ENCODE data around the gene ADCYAP1R1.

The ADCYAP1R1 gene

DNA sequence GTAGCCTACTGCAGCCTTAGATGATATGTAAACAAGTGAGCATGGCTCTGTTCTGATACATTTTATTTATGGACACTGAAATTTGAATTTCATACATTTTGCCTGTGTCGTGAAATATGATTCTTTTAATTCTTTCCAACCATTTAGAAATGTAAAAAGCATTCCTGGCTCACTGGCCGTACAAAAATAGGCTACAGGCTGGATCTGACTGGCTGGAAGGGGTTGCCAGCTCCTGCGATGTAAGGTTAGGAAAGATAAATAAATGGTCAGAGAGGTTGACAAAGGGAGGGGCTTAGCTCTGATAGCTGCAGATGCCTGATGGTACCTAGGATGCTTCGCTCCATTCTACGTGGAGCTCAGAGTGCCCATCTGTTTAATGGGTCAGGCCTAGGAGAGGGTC lies 3.4 kb downstream of the ADCYAP1R1 start:
- H3K4me3 ChIP-seq (ENCODE audit: control insufficient read depth, low read depth, low read length) = no peak overlapping the region
- no peak for DNase-seq (ENCODE audit: low read depth)
- TF ChIP-seq, protein P1, sequence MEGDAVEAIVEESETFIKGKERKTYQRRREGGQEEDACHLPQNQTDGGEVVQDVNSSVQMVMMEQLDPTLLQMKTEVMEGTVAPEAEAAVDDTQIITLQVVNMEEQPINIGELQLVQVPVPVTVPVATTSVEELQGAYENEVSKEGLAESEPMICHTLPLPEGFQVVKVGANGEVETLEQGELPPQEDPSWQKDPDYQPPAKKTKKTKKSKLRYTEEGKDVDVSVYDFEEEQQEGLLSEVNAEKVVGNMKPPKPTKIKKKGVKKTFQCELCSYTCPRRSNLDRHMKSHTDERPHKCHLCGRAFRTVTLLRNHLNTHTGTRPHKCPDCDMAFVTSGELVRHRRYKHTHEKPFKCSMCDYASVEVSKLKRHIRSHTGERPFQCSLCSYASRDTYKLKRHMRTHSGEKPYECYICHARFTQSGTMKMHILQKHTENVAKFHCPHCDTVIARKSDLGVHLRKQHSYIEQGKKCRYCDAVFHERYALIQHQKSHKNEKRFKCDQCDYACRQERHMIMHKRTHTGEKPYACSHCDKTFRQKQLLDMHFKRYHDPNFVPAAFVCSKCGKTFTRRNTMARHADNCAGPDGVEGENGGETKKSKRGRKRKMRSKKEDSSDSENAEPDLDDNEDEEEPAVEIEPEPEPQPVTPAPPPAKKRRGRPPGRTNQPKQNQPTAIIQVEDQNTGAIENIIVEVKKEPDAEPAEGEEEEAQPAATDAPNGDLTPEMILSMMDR (IDR thresholded peaks at IDR 0.05; ENCODE audit: control insufficient read depth, insufficient read depth, low read depth, low read length, missing control alignments) = no peak

DNA sequence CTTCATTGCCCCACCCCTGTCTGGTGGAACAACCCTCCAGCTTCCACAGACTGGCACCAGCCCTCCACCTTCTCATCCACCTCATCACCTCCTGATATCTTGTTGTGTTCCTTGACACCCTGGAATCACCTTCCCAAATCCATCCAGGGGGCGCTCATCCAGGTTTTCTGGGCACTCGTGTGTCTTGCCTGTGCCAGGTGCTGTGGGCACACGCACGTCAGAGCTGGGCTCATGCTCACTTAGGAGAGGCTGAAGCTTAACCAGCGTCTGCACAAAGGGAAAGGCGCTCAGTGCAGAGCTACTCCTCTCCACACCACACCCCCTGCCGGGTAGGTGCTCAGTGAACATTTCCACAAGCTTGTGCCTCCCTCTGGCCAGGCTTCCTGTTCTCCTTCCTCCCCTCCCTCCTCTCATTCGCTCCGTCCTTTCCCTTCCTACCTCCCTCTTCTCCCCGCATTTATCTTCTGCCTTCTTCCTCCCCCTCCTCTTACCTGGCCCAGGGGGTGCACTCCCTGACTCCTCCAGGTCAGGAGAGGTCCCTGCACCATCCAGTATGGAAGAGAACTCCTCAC lies 4.8 kb downstream of the ADCYAP1R1 start:
- no peak overlapping the region for H3K4me3 ChIP-seq (ENCODE audit: control insufficient read depth, low read depth, low read length)
- DNase-seq (ENCODE audit: low read depth) = no peak
- TF ChIP-seq, protein P1 (IDR thresholded peaks at IDR 0.05; ENCODE audit: control insufficient read depth, insufficient read depth, low read depth, low read length, missing control alignments) = no peak

DNA sequence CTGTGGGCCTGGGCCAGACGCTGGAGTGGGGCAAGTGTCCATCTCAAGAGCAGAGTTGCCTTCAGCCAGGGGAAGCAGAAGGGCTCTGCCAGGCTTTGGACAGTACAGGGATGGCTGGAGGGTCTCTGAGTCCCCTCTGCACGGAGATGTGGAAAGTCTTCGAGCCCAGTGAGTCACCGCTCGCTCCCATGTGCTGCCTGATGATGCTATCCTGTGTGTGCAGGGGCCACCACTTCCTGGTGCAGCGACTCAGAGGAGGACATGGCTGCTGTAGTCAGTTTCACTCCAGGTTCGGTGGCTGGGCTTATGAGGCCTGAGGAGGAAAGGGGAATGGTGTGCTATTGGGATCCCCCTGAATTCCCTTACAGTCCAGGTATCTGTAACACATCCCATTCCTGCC lies 6.0 kb downstream of the ADCYAP1R1 start:
- TF ChIP-seq, protein P1 (IDR thresholded peaks at IDR 0.05; ENCODE audit: control insufficient read depth, insufficient read depth, low read depth, low read length, missing control alignments) = no peak
- no peak for DNase-seq (ENCODE audit: low read depth)
- H3K4me3 ChIP-seq (ENCODE audit: control insufficient read depth, low read depth, low read length) = no peak overlapping the region

DNA sequence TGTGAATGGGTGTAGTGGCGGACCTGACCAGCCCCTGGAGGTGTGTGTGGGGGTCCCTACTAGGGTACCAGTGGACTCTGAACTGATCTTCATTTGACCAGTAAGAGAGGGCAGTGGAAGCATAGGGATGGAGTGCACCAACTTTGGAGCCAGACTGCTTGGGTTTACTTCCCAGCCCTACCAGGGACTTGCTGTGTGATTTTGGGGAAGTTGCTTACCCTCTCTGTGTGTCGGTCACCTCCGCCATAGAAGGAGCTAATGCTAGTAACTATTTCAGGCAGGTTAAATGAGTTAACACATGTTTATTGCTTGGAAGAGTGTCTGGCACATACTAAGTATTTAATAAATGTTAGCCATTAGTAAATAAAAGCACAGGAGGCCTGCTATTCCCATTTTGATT lies 6.6 kb downstream of the ADCYAP1R1 start:
- no peak for DNase-seq (ENCODE audit: low read depth)
- H3K4me3 ChIP-seq (ENCODE audit: control insufficient read depth, low read depth, low read length) = no peak overlapping the region
- TF ChIP-seq, protein P1 (IDR thresholded peaks at IDR 0.05; ENCODE audit: control insufficient read depth, insufficient read depth, low read depth, low read length, missing control alignments) = no peak

DNA sequence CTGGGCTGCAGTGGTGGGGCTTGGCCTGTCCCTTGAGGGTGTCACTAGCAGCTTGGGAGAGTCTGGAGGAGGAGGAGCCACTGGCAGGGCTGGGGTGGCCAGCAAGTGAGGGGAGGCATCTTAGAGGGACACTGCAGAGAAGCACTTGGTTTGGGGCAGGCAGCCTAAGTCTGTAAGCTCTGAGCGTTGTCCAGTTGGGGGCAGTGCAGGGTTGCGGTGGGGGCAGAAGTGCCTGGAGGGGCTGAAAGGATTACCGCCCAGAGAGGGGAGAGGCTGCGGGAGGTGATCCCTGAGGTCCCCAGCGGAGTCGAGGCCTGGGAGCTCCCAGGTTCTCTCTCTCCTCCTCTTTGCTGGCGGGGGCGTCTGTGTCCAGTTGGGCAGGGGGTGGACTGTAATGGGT lies 7.4 kb downstream of the ADCYAP1R1 start:
- TF ChIP-seq, protein P1 (IDR thresholded peaks at IDR 0.05; ENCODE audit: control insufficient read depth, insufficient read depth, low read depth, low read length, missing control alignments) = no peak
- no peak for DNase-seq (ENCODE audit: low read depth)
- H3K4me3 ChIP-seq (ENCODE audit: control insufficient read depth, low read depth, low read length) = no peak overlapping the region

DNA sequence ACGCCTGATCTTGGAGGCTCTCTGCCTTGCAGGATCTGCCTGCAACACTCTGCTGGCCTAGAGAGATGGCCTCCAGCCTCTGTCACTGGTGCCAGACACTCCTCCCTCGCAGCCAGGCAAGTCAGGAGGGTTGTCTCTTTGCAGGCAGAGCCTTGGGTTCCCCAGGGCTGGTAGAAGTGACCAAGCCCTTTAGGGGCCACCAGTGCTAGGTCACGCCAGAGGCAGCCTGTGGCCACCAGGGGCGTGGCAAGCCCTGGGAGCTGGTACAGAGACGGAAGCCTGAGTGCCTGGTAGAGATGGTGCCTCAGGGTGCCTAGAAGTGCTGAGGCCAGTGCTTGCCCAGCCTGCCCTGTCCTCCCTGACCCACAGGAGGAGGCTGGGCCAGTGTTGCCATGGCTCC lies 9.1 kb downstream of the ADCYAP1R1 start:
- TF ChIP-seq, protein P1 (IDR thresholded peaks at IDR 0.05; ENCODE audit: control insufficient read depth, insufficient read depth, low read depth, low read length, missing control alignments) = no peak
- no peak for DNase-seq (ENCODE audit: low read depth)
- H3K4me3 ChIP-seq (ENCODE audit: control insufficient read depth, low read depth, low read length) = no peak overlapping the region

All from AG09309 (cell line).